ENCODE results near the gene WFIKKN2. TPM values are rescaled to one million over a fixed set of nuclear protein-coding genes. Genes with fewer than 3 reads are reported as not detected.

The WFIKKN2 gene
- total and polyA plus RNA-seq, 2 of the 13 experiments (the other 11 are each of a cell fraction or from before 2014, with no cell fraction given) = not detected

- TF ChIP-seq, protein P1, sequence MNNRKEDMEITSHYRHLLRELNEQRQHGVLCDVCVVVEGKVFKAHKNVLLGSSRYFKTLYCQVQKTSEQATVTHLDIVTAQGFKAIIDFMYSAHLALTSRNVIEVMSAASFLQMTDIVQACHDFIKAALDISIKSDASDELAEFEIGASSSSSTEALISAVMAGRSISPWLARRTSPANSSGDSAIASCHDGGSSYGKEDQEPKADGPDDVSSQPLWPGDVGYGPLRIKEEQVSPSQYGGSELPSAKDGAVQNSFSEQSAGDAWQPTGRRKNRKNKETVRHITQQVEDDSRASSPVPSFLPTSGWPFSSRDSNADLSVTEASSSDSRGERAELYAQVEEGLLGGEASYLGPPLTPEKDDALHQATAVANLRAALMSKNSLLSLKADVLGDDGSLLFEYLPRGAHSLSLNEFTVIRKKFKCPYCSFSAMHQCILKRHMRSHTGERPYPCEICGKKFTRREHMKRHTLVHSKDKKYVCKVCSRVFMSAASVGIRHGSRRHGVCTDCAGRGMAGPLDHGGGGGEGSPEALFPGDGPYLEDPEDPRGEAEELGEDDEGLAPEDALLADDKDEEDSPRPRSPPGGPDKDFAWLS (CRISPR knock-in tag; IDR thresholded peaks at IDR 0.05; ENCODE audit: borderline replicate concordance) = no peak
- TF ChIP-seq ZNF510 (CRISPR knock-in tag; IDR thresholded peaks at IDR 0.05; ENCODE audit: low read depth) = no peak
- TF ChIP-seq SMC3 (IDR thresholded peaks at IDR 0.05; ENCODE audit: low read length) = peak; percentile 31; the same call in 1 of the 2 replicates
- no peak for TF ChIP-seq ZNF20 (CRISPR knock-in tag; IDR thresholded peaks at IDR 0.05)
- no peak for TF ChIP-seq ZNF777 (CRISPR knock-in tag; IDR thresholded peaks at IDR 0.05)
- TF ChIP-seq ZNF674 (CRISPR knock-in tag; IDR thresholded peaks at IDR 0.05; ENCODE audit: low read depth) = no peak
- TF ChIP-seq ZMYM4 (CRISPR knock-in tag; IDR thresholded peaks at IDR 0.05) = peak; percentile 57; the same call in 1 of the 2 replicates
- peak; percentile 19; the same call in 1 of the 2 replicates for TF ChIP-seq ZNF772 (CRISPR knock-in tag; IDR thresholded peaks at IDR 0.05)
- peak; percentile 56; the same call in 1 of the 2 replicates for TF ChIP-seq TCF7 (IDR thresholded peaks at IDR 0.05; ENCODE audit: low read depth)
- no peak for TF ChIP-seq HOXA5 (CRISPR knock-in tag; IDR thresholded peaks at IDR 0.05)
- no peak for TF ChIP-seq SMAD1 (CRISPR knock-in tag; IDR thresholded peaks at IDR 0.05; ENCODE audit: borderline replicate concordance, low read depth)
- TF ChIP-seq ZNF326 (CRISPR knock-in tag; IDR thresholded peaks at IDR 0.05; ENCODE audit: borderline replicate concordance) = no peak
- TF ChIP-seq RAD21 (CRISPR knock-in tag; IDR thresholded peaks at IDR 0.05) = peak; percentile 30; the same call in 1 of the 2 replicates
- TF ChIP-seq AGO1 (IDR thresholded peaks at IDR 0.05; ENCODE audit: low read depth, low read length, poor library complexity, severe bottlenecking) = no peak
- TF ChIP-seq ZNF557 (CRISPR knock-in tag; IDR thresholded peaks at IDR 0.05) = no peak
- TF ChIP-seq GABPA (IDR thresholded peaks at IDR 0.05; ENCODE audit: low read depth, low read length) = no peak
- no peak for TF ChIP-seq GABPA (CRISPR knock-in tag; IDR thresholded peaks at IDR 0.05; ENCODE audit: low read depth)
- TF ChIP-seq YEATS2 (CRISPR knock-in tag; IDR thresholded peaks at IDR 0.05; ENCODE audit: borderline replicate concordance) = no peak
- no peak for TF ChIP-seq ZBTB2 (CRISPR knock-in tag; IDR thresholded peaks at IDR 0.05; ENCODE audit: low read depth)
- peak; percentile 16; the same call in 1 of the 2 replicates for TF ChIP-seq DMAP1 (CRISPR knock-in tag; IDR thresholded peaks at IDR 0.05)
- TF ChIP-seq HDAC2 (CRISPR knock-in tag; IDR thresholded peaks at IDR 0.05) = peak; percentile 42; the same call in 1 of the 2 replicates
- no peak for TF ChIP-seq RFXAP (CRISPR knock-in tag; IDR thresholded peaks at IDR 0.05; ENCODE audit: borderline replicate concordance)
- no peak for TF ChIP-seq SMAD3 (CRISPR knock-in tag; IDR thresholded peaks at IDR 0.05)
- no peak for TF ChIP-seq SMYD3 (CRISPR knock-in tag; IDR thresholded peaks at IDR 0.05)
- TF ChIP-seq SNAI1 (CRISPR knock-in tag; IDR thresholded peaks at IDR 0.05; ENCODE audit: borderline replicate concordance) = no peak
- TF ChIP-seq SIN3A (IDR thresholded peaks at IDR 0.05; ENCODE audit: borderline replicate concordance, low read depth, low read length) = no peak
- TF ChIP-seq ZFP82 (CRISPR knock-in tag; IDR thresholded peaks at IDR 0.05; ENCODE audit: borderline replicate concordance) = no peak
- no peak for TF ChIP-seq ZSCAN12 (CRISPR knock-in tag; IDR thresholded peaks at IDR 0.05)
- peak; percentile 29 for TF ChIP-seq SOX5 (CRISPR knock-in tag; IDR thresholded peaks at IDR 0.05; ENCODE audit: borderline replicate concordance)
- no peak for TF ChIP-seq ZNF354B (CRISPR knock-in tag; IDR thresholded peaks at IDR 0.05)
- TF ChIP-seq, protein P2, sequence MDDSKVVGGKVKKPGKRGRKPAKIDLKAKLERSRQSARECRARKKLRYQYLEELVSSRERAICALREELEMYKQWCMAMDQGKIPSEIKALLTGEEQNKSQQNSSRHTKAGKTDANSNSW (CRISPR knock-in tag; IDR thresholded peaks at IDR 0.05; ENCODE audit: borderline replicate concordance) = no peak
These were observed 29.2 kb upstream of the WFIKKN2 start (continued) for GRCh38 chr17:50806141-50806643.
